PC-9 (cell line): ENCODE results near the gene OLFML1. TPM values are rescaled to one million over a fixed set of nuclear protein-coding genes. Genes with fewer than 3 reads are reported as not detected.

Experiments used
- BruUV-seq: library from RNA; stranded (reverse); fragments of 400-500 nt; replicated peaks from 2 replicates; lab custom pipeline; 2021; lab: Mats Ljungman, UMichigan
- CTCF ChIA-PET: fragments of 300-600 bp; sonication (Branson Sonifier 250); formaldehyde crosslinking; loops from one replicate; lab custom pipeline; 2022; ENCODE audit warnings: antibody characterized with exemption; lab: Charles Lee
- POLR2A ChIA-PET: fragments of 300-600 bp; sonication (Branson Sonifier 250); formaldehyde crosslinking; loops from one replicate; lab custom pipeline; 2022; ENCODE audit warnings: antibody characterized with exemption; ENCODE audit not compliant: unreplicated experiment; lab: Charles Lee
- DNase-seq, 2 experiments: peaks; one replicate each; pipeline versions ENCODE4 v3.0.0 to v3.0.0-alpha.2; 2015 to 2022; ENCODE audit warnings: mixed read lengths in 1 of 2
- H2AFZ ChIP-seq: fragments of 200-600 bp; sonication (generic); 2 replicates; pipeline ENCODE4 v1.8.1; 2017; ENCODE audit warnings: antibody characterized with exemption
- H3F3A ChIP-seq: fragments of 200-600 bp; sonication (generic); 2 replicates; pipeline ENCODE4 v1.8.1; 2017; ENCODE audit warnings: antibody characterized with exemption, mild to moderate bottlenecking, low read depth; ENCODE audit not compliant: insufficient read depth
- H3K27ac ChIP-seq: fragments of 200-600 bp; sonication (generic); 2 replicates; pipeline ENCODE4 v1.6.1; 2016; ENCODE audit warnings: mixed run types
- H3K27me3 ChIP-seq: fragments of 200-600 bp; sonication (generic); 2 replicates; pipeline ENCODE4 v1.6.1; 2016; ENCODE audit warnings: low read depth, mixed run types; ENCODE audit not compliant: insufficient read depth
- H3K36me3 ChIP-seq: fragments of 200-600 bp; sonication (generic); 2 replicates; pipeline ENCODE4 v1.6.1; 2016; ENCODE audit warnings: low read depth, mixed run types
- H3K4me1 ChIP-seq: fragments of 200-600 bp; sonication (generic); replicated peaks from 2 replicates; pipeline ENCODE4 v1.6.1; 2016; ENCODE audit warnings: mixed run types; ENCODE audit not compliant: insufficient read depth
- H3K4me2 ChIP-seq: fragments of 200-600 bp; sonication (generic); 2 replicates; pipeline ENCODE4 v1.6.1; 2017; ENCODE audit warnings: mixed run types
- H3K4me3 ChIP-seq: fragments of 200-600 bp; sonication (generic); 2 replicates; pipeline ENCODE4 v1.6.1; 2016; ENCODE audit warnings: mixed run types
- H3K79me2 ChIP-seq: fragments of 200-600 bp; sonication (generic); 2 replicates; pipeline ENCODE4 v1.6.1; 2017; ENCODE audit warnings: low read depth, mixed run types
- H3K9me2 ChIP-seq: fragments of 200-600 bp; sonication (generic); 2 replicates; pipeline ENCODE4 v1.8.1; 2017; ENCODE audit warnings: mild to moderate bottlenecking; ENCODE audit not compliant: insufficient read depth
- H3K9me3 ChIP-seq: fragments of 200-600 bp; sonication (generic); 2 replicates; pipeline ENCODE4 v1.8.1; 2016; ENCODE audit warnings: low read depth; ENCODE audit not compliant: insufficient read depth
- H4K20me1 ChIP-seq: fragments of 200-600 bp; sonication (generic); 2 replicates; pipeline ENCODE4 v1.8.1; 2017; ENCODE audit not compliant: insufficient read depth
- CTCF ChIP-seq: fragments of 200-600 bp; sonication (generic); conservative IDR thresholded peaks from 2 replicates; pipeline ENCODE4 v1.6.1; 2017; ENCODE audit warnings: mixed run types, antibody characterized with exemption, mild to moderate bottlenecking, moderate library complexity
- EZH2 ChIP-seq: fragments of 200-600 bp; sonication (generic); IDR thresholded peaks from 2 replicates; pipeline ENCODE4 v1.8.0; 2017; ENCODE audit warnings: antibody characterized with exemption, low read depth
- intact Hi-C: fragments of 100-400 bp; cut with micrococcal nuclease; formaldehyde crosslinking; loops from one replicate; pipeline ENCODE4 v1.10.0; 2022; ENCODE audit not compliant: unreplicated experiment
- total RNA-seq: library from RNA; stranded (reverse); gene quantifications from 2 replicates; pipeline ENCODE4 v1.2.3, GENCODE V29; 2021

Gene OLFML1
- total RNA-seq, 1 experiment from 2014 or later: not detected

- Histone ChIP-seq H3K27ac (no peak overlapping the region), H2AFZ (no peak overlapping the region), H4K20me1 (no peaks in the 10 kb centered on the region), H3K27me3 (no peaks in the 10 kb centered on the region), H3K9me2 (no peaks in the 10 kb centered on the region), H3K4me3 (no peak overlapping the region), H3F3A (peaks cover 6% of the 10 kb centered on the region; the same call in 1 of the 2 replicates), H3K4me1 (peaks cover 20% of the 10 kb centered on the region), H3K36me3 (no peaks in the 10 kb centered on the region), H3K9me3 (no peaks in the 10 kb centered on the region), H3K79me2 (no peaks in the 10 kb centered on the region), H3K4me2 (no peak overlapping the region)
- TF ChIP-seq EZH2 (no peak), CTCF (no peak)
- DNase-seq: no peak
- BruUV-seq: no TSS peak
- intact Hi-C loops: no loop called here
- CTCF ChIA-PET: no interaction called here
- POLR2A ChIA-PET: no interaction called here
Observed at GRCh38 chr11:7536100-7536499, 50.8 kb downstream of the OLFML1 start.

GRCh38 chr11:7537265-7537664 is 52.0 kb downstream of the OLFML1 start:
- Histone ChIP-seq H3K36me3 (no peaks in the 10 kb centered on the region), H4K20me1 (no peaks in the 10 kb centered on the region), H3K4me2 (no peak overlapping the region), H3K4me1 (peaks cover 31% of the 10 kb centered on the region), H3K27me3 (no peaks in the 10 kb centered on the region), H3K9me3 (no peaks in the 10 kb centered on the region), H2AFZ (no peak overlapping the region), H3K79me2 (no peaks in the 10 kb centered on the region), H3K27ac (no peak overlapping the region), H3K9me2 (no peaks in the 10 kb centered on the region), H3K4me3 (no peak overlapping the region), H3F3A (peaks cover 7% of the 10 kb centered on the region; the same call in 1 of the 2 replicates)
- CTCF ChIA-PET: no interaction called here
- no TSS peak for BruUV-seq
- DNase-seq: no peak
- TF ChIP-seq EZH2 (no peak), CTCF (no peak)
- POLR2A ChIA-PET: no interaction called here
- intact Hi-C loops: no loop called here

- H3F3A ChIP-seq: peaks cover 7% of the 10 kb centered on the region; the same call in 1 of the 2 replicates
- no peaks in the 10 kb centered on the region for H3K9me2 ChIP-seq
- BruUV-seq: no TSS peak
- no peak overlapping the region for H2AFZ ChIP-seq
- H3K79me2 ChIP-seq: no peaks in the 10 kb centered on the region
- TF ChIP-seq CTCF: no peak
- TF ChIP-seq EZH2: no peak
- H3K27ac ChIP-seq: no peak overlapping the region
- DNase-seq: no peak
- H3K4me2 ChIP-seq: no peak overlapping the region
- no peaks in the 10 kb centered on the region for H3K9me3 ChIP-seq
- ChIA-PET POLR2A (no interaction called here), CTCF (no interaction called here)
- peaks cover 31% of the 10 kb centered on the region for H3K4me1 ChIP-seq
- H3K4me3 ChIP-seq: no peak overlapping the region
- H3K27me3 ChIP-seq: no peaks in the 10 kb centered on the region
- H3K36me3 ChIP-seq: no peaks in the 10 kb centered on the region
- intact Hi-C loops: no loop called here
- no peaks in the 10 kb centered on the region for H4K20me1 ChIP-seq
Observed at GRCh38 chr11:7538031-7538430, 52.7 kb downstream of the OLFML1 start.
